CD4-positive, alpha-beta T cell treated with Interleukin-4 for 4 hours (primary cell): ENCODE results near the gene RAB11FIP3.

Source experiments
- DNase-seq: peaks from one replicate; pipeline ENCODE4 v3.0.0-alpha.2; 2020

Gene RAB11FIP3

GRCh38 chr16:556474-557173 lies 131.2 kb downstream of the RAB11FIP3 start:
- no peak for DNase-seq

- no peak for DNase-seq
Measured at GRCh38 chr16:557463-558297, 132.2 kb downstream of the RAB11FIP3 start.

GRCh38 chr16:558298-559020 lies 133.0 kb downstream of the RAB11FIP3 start:
- DNase-seq = no peak

GRCh38 chr16:559021-559380 lies 133.6 kb downstream of the RAB11FIP3 start:
- no peak for DNase-seq

- no peak for DNase-seq
Measured at GRCh38 chr16:559411-560203, 134.2 kb downstream of the RAB11FIP3 start.

GRCh38 chr16:560204-560700 lies 134.8 kb downstream of the RAB11FIP3 start, which contains the start of gene PRR35:
Gene PRR35, plus strand, starts transcription at chr16:560394. Its CDS starts 2,901 bp downstream, at chr16:563295.
- DNase-seq = no peak

- DNase-seq = no peak
Measured at GRCh38 chr16:560701-561412, 135.4 kb downstream of the RAB11FIP3 start.

- DNase-seq = no peak
Measured at GRCh38 chr16:561413-561794, 136.0 kb downstream of the RAB11FIP3 start.

GRCh38 chr16:561957-562938 lies 136.8 kb downstream of the RAB11FIP3 start:
- DNase-seq = no peak

GRCh38 chr16:563072-563644 lies 137.7 kb downstream of the RAB11FIP3 start:
- no peak for DNase-seq

GRCh38 chr16:564690-565418 lies 139.4 kb downstream of the RAB11FIP3 start:
- no peak for DNase-seq

GRCh38 chr16:565419-566330 lies 140.2 kb downstream of the RAB11FIP3 start:
- DNase-seq = no peak

- DNase-seq = peak; percentile 32
Measured at GRCh38 chr16:566475-567372, 141.3 kb downstream of the RAB11FIP3 start, which contains the start of gene NHLRC4. Gene NHLRC4, plus strand, starts transcription at chr16:567005. Its CDS starts 1,043 bp downstream, at chr16:568048.

GRCh38 chr16:567373-568256 lies 142.2 kb downstream of the RAB11FIP3 start:
- DNase-seq = no peak

- no peak for DNase-seq
Measured at GRCh38 chr16:568401-569258, 143.2 kb downstream of the RAB11FIP3 start.
